ENCODE data around the gene NOP10. TPM values are rescaled to one million over a fixed set of nuclear protein-coding genes. Genes with fewer than 3 reads are reported as not detected.

The NOP10 gene
- total and polyA plus RNA-seq, 2 of the 13 experiments (the other 11 are each of a cell fraction or from before 2014, with no cell fraction given) = 239 to 369 TPM

DNA sequence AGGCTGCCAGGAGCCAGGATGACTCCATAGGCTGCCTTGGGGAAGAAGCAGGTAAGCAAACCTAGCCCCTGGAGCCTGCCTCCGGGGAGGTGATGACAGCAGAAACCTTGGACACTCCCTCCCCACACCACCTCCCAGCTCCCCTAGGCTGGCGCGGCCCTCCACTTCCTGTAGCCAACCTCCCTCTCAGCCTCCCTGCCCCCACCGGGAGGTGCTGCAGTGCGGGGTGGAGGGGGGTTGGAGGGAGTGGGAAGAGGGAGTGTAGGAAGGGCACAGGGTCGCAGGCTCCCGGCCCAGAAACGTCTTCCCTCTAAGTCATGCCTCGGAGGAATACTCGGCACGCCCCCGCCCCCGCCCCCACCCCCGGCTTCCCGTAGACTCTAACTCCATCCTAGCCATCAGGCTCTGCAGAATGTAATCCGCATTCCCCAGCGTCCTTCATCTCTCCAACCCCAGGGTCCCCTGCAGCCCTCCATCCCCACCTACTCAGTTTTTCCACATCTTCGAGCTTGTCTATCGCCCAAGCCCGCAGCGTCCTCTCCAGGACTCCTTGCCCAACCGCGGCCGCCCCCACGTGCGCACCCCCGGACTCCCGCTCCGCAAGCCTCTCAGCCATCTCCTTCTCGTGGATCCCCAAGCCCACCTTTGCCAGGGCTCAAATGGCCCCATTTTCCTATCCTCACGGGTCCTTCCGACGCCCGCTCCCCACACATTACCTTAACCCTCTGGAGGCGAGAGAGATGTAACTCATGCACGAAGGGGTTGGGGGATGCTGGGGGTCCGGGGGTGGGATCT is 23.5 kb upstream of the NOP10 start (continued):
- TF ChIP-seq, protein P1, sequence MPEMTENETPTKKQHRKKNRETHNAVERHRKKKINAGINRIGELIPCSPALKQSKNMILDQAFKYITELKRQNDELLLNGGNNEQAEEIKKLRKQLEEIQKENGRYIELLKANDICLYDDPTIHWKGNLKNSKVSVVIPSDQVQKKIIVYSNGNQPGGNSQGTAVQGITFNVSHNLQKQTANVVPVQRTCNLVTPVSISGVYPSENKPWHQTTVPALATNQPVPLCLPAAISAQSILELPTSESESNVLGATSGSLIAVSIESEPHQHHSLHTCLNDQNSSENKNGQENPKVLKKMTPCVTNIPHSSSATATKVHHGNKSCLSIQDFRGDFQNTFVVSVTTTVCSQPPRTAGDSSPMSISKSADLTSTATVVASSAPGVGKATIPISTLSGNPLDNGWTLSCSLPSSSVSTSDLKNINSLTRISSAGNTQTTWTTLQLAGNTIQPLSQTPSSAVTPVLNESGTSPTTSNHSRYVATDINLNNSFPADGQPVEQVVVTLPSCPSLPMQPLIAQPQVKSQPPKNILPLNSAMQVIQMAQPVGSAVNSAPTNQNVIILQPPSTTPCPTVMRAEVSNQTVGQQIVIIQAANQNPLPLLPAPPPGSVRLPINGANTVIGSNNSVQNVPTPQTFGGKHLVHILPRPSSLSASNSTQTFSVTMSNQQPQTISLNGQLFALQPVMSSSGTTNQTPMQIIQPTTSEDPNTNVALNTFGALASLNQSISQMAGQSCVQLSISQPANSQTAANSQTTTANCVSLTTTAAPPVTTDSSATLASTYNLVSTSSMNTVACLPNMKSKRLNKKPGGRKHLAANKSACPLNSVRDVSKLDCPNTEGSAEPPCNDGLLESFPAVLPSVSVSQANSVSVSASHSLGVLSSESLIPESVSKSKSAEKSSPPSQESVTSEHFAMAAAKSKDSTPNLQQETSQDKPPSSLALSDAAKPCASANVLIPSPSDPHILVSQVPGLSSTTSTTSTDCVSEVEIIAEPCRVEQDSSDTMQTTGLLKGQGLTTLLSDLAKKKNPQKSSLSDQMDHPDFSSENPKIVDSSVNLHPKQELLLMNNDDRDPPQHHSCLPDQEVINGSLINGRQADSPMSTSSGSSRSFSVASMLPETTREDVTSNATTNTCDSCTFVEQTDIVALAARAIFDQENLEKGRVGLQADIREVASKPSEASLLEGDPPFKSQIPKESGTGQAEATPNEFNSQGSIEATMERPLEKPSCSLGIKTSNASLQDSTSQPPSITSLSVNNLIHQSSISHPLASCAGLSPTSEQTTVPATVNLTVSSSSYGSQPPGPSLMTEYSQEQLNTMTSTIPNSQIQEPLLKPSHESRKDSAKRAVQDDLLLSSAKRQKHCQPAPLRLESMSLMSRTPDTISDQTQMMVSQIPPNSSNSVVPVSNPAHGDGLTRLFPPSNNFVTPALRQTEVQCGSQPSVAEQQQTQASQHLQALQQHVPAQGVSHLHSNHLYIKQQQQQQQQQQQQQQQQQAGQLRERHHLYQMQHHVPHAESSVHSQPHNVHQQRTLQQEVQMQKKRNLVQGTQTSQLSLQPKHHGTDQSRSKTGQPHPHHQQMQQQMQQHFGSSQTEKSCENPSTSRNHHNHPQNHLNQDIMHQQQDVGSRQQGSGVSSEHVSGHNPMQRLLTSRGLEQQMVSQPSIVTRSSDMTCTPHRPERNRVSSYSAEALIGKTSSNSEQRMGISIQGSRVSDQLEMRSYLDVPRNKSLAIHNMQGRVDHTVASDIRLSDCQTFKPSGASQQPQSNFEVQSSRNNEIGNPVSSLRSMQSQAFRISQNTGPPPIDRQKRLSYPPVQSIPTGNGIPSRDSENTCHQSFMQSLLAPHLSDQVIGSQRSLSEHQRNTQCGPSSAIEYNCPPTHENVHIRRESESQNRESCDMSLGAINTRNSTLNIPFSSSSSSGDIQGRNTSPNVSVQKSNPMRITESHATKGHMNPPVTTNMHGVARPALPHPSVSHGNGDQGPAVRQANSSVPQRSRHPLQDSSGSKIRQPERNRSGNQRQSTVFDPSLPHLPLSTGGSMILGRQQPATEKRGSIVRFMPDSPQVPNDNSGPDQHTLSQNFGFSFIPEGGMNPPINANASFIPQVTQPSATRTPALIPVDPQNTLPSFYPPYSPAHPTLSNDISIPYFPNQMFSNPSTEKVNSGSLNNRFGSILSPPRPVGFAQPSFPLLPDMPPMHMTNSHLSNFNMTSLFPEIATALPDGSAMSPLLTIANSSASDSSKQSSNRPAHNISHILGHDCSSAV (CRISPR knock-in tag; IDR thresholded peaks at IDR 0.05; ENCODE audit: borderline replicate concordance) = no peak
- TF ChIP-seq RAD21 (CRISPR knock-in tag; IDR thresholded peaks at IDR 0.05) (no peak), ZNF251 (CRISPR knock-in tag; IDR thresholded peaks at IDR 0.05) (no peak), ZNF468 (CRISPR knock-in tag; IDR thresholded peaks at IDR 0.05) (no peak), MEIS2 (CRISPR knock-in tag; IDR thresholded peaks at IDR 0.05) (no peak), POLR2A (IDR thresholded peaks at IDR 0.05; ENCODE audit: insufficient read depth in 1 of 2, low read depth in 2 of 2, low read length in 2 of 2) (0 out of 4 replicates have a peak, but pooled peaks of 1 of the 2 experiments have one; percentile 22), RFX5 (IDR thresholded peaks at IDR 0.05; ENCODE audit: low read depth, low read length) (no peak), U2AF1 (optimal IDR thresholded peaks at IDR 0.05; ENCODE audit: low read depth, low read length) (no peak), PRPF4 (IDR thresholded peaks at IDR 0.05; ENCODE audit: low read depth, low read length, poor library complexity, severe bottlenecking) (peak; percentile 37)
- TF ChIP-seq, protein P2, sequence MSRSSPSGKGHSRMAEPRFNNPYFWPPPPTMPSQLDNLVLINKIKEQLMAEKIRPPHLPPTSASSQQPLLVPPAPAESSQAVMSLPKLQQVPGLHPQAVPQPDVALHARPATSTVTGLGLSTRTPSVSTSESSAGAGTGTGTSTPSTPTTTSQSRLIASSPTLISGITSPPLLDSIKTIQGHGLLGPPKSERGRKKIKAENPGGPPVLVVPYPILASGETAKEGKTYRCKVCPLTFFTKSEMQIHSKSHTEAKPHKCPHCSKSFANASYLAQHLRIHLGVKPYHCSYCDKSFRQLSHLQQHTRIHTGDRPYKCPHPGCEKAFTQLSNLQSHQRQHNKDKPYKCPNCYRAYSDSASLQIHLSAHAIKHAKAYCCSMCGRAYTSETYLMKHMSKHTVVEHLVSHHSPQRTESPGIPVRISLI (CRISPR knock-in tag; IDR thresholded peaks at IDR 0.05; ENCODE audit: borderline replicate concordance) = no peak
- TF ChIP-seq, protein P3, sequence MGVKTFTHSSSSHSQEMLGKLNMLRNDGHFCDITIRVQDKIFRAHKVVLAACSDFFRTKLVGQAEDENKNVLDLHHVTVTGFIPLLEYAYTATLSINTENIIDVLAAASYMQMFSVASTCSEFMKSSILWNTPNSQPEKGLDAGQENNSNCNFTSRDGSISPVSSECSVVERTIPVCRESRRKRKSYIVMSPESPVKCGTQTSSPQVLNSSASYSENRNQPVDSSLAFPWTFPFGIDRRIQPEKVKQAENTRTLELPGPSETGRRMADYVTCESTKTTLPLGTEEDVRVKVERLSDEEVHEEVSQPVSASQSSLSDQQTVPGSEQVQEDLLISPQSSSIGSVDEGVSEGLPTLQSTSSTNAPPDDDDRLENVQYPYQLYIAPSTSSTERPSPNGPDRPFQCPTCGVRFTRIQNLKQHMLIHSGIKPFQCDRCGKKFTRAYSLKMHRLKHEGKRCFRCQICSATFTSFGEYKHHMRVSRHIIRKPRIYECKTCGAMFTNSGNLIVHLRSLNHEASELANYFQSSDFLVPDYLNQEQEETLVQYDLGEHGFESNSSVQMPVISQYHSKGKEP (CRISPR knock-in tag; IDR thresholded peaks at IDR 0.05) = no peak
- TF ChIP-seq, protein P4, sequence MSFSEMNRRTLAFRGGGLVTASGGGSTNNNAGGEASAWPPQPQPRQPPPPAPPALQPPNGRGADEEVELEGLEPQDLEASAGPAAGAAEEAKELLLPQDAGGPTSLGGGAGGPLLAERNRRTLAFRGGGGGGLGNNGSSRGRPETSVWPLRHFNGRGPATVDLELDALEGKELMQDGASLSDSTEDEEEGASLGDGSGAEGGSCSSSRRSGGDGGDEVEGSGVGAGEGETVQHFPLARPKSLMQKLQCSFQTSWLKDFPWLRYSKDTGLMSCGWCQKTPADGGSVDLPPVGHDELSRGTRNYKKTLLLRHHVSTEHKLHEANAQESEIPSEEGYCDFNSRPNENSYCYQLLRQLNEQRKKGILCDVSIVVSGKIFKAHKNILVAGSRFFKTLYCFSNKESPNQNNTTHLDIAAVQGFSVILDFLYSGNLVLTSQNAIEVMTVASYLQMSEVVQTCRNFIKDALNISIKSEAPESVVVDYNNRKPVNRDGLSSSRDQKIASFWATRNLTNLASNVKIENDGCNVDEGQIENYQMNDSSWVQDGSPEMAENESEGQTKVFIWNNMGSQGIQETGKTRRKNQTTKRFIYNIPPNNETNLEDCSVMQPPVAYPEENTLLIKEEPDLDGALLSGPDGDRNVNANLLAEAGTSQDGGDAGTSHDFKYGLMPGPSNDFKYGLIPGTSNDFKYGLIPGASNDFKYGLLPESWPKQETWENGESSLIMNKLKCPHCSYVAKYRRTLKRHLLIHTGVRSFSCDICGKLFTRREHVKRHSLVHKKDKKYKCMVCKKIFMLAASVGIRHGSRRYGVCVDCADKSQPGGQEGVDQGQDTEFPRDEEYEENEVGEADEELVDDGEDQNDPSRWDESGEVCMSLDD (CRISPR knock-in tag; IDR thresholded peaks at IDR 0.05; ENCODE audit: borderline replicate concordance) = no peak
- TF ChIP-seq, protein P5, sequence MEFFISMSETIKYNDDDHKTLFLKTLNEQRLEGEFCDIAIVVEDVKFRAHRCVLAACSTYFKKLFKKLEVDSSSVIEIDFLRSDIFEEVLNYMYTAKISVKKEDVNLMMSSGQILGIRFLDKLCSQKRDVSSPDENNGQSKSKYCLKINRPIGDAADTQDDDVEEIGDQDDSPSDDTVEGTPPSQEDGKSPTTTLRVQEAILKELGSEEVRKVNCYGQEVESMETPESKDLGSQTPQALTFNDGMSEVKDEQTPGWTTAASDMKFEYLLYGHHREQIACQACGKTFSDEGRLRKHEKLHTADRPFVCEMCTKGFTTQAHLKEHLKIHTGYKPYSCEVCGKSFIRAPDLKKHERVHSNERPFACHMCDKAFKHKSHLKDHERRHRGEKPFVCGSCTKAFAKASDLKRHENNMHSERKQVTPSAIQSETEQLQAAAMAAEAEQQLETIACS (CRISPR knock-in tag; IDR thresholded peaks at IDR 0.05) = no peak
